GM12878 (cell line): Measurements from ENCODE around the gene FAM118B. TPM values are rescaled to one million over a fixed set of nuclear protein-coding genes. Genes with fewer than 3 reads are reported as not detected.

Experiments
- ATAC-seq: fragments of 200-7000 bp; cut with Tn5 transposase; 3 replicates; pipeline ENCODE4 v1.9.1; 2020; ENCODE audit warnings: mild to moderate bottlenecking, moderate library complexity
- BruUV-seq: library from RNA; stranded (reverse); fragments of 400-500 nt; replicated peaks from 2 replicates; lab custom pipeline; 2021; lab: Mats Ljungman, UMichigan
- CTCF ChIA-PET: fragments of 300-600 bp; sonication (Branson Sonifier 250); formaldehyde crosslinking; extraction: SDS; loops from one replicate; lab custom pipeline; 2021; ENCODE audit warnings: inconsistent platforms; lab: Yijun Ruan, JAX
- POLR2A ChIA-PET: fragments of 350-600 bp; formaldehyde crosslinking; extraction: SDS; loops from one replicate; lab custom pipeline; 2021; ENCODE audit warnings: inconsistent platforms; lab: Charles Lee
- RAD21 ChIA-PET: fragments of 300-600 bp; sonication (Branson Sonifier 250); formaldehyde crosslinking; loops from one replicate; lab custom pipeline; 2023; ENCODE audit warnings: antibody characterized with exemption; ENCODE audit not compliant: unreplicated experiment; lab: Charles Lee
- SMC1A ChIA-PET: fragments of 300-600 bp; sonication (Branson Sonifier 250); formaldehyde crosslinking; loops from one replicate; lab custom pipeline; 2023; ENCODE audit not compliant: unreplicated experiment, uncharacterized antibody; lab: Charles Lee
- DNase-seq: peaks from one replicate; pipeline ENCODE4 v3.0.0-alpha.2; 2011; ENCODE audit warnings: low read depth, low spot score
- FAIRE-seq: peaks from 3 replicates; lab custom pipeline; 2011; peaks lifted over from hg19 to GRCh38; lab: Jason Lieb, UNC
- H2AFZ ChIP-seq: 2 replicates; pipeline ENCODE4 v1.6.0; 2011; ENCODE audit warnings: low read depth, low read length, control low read depth; ENCODE audit not compliant: control insufficient read depth
- H3K27ac ChIP-seq: 2 replicates; pipeline ENCODE4 v1.5.1; 2011; ENCODE audit warnings: control low read depth; ENCODE audit not compliant: control insufficient read depth, insufficient read depth
- H3K27me3 ChIP-seq, 2 experiments: replicated peaks in 1 of 2; 2 replicates each; pipeline versions ENCODE4 v1.6.0 to v1.6.1; 2011; ENCODE audit warnings: low read length in 1 of 2; ENCODE audit not compliant: control insufficient read depth in 2 of 2, insufficient read depth in 2 of 2
- H3K36me3 ChIP-seq, 2 experiments: 2 replicates each; pipeline ENCODE4 v1.5.1; 2011; ENCODE audit warnings: low read length in 1 of 2; ENCODE audit not compliant: control insufficient read depth in 2 of 2, insufficient read depth in 2 of 2
- H3K4me1 ChIP-seq: 2 replicates; pipeline ENCODE4 v1.6.1; 2011; ENCODE audit warnings: mild to moderate bottlenecking, low read length, moderate library complexity, mixed read lengths; ENCODE audit not compliant: control insufficient read depth, insufficient read depth
- H3K4me2 ChIP-seq: 2 replicates; pipeline ENCODE4 v1.6.0; 2011; ENCODE audit warnings: control low read depth; ENCODE audit not compliant: control insufficient read depth, insufficient read depth
- H3K4me3 ChIP-seq: fragments of 200-600 bp; sonication (generic); 2 replicates; pipeline ENCODE4 v1.5.1; 2016
- H3K79me2 ChIP-seq: 2 replicates; pipeline ENCODE4 v1.6.0; 2011; ENCODE audit warnings: low read length; ENCODE audit not compliant: control insufficient read depth, insufficient read depth
- H3K9ac ChIP-seq: 2 replicates; pipeline ENCODE4 v1.8.0; 2011; ENCODE audit warnings: low read length, control low read depth, mixed read lengths; ENCODE audit not compliant: control insufficient read depth, insufficient read depth
- H3K9me3 ChIP-seq: replicated peaks from 3 replicates; pipeline ENCODE4 v1.5.1; 2011; ENCODE audit warnings: mild to moderate bottlenecking, low read length; ENCODE audit not compliant: control insufficient read depth, insufficient read depth
- H4K20me1 ChIP-seq: 2 replicates; pipeline ENCODE4 v1.6.0; 2011; ENCODE audit not compliant: control insufficient read depth, insufficient read depth
- HDGF ChIP-seq: fragments of 450-650 bp; IDR thresholded peaks from 2 replicates; pipeline ENCODE4 v1.6.1; 2016; ENCODE audit warnings: antibody characterized with exemption
- HSF1 ChIP-seq: fragments of 150-350 bp; IDR thresholded peaks from 2 replicates; pipeline ENCODE4 v1.6.1; 2014; ENCODE audit warnings: mild to moderate bottlenecking, low read depth, low read length
- IKZF1 ChIP-seq: fragments of 450-650 bp; conservative IDR thresholded peaks from 2 replicates; pipeline ENCODE4 v1.6.1; 2017; ENCODE audit warnings: antibody characterized with exemption, mild to moderate bottlenecking
- MAX ChIP-seq: IDR thresholded peaks from 2 replicates; pipeline ENCODE4 v1.6.1; 2012; ENCODE audit warnings: low read depth, low read length, improper control_type of control experiment
- NR2F1 ChIP-seq: fragments of 450-650 bp; conservative IDR thresholded peaks from 2 replicates; pipeline ENCODE4 v1.6.1; 2017; ENCODE audit warnings: mild to moderate bottlenecking
- RELA ChIP-seq: fragments of 450-650 bp; IDR thresholded peaks from 2 replicates; pipeline ENCODE4 v1.8.0; 2014; ENCODE audit warnings: borderline replicate concordance; ENCODE audit not compliant: partially characterized antibody
- RFX5 ChIP-seq: IDR thresholded peaks from 2 replicates; pipeline ENCODE4 v1.6.1; 2011; ENCODE audit warnings: low read depth, low read length, improper control_type of control experiment
- SIN3A ChIP-seq: IDR thresholded peaks from 2 replicates; pipeline ENCODE4 v1.6.1; 2012; ENCODE audit warnings: low read depth, low read length, improper control_type of control experiment
- ZBTB4 ChIP-seq: fragments of 450-650 bp; formaldehyde crosslinking; IDR thresholded peaks from 2 replicates; pipeline ENCODE4 v1.4.0; 2022; ENCODE audit warnings: mild to moderate bottlenecking, moderate library complexity
- ZNF217 ChIP-seq: fragments of 450-650 bp; IDR thresholded peaks from 2 replicates; pipeline ENCODE4 v1.6.1; 2017; ENCODE audit warnings: antibody characterized with exemption, mild to moderate bottlenecking
- WGBS: methylation state at CpG from one replicate; pipeline ENCODE4 v1.1.6; 2016; ENCODE audit warnings: low lambda C conversion rate; ENCODE audit not compliant: insufficient replicate concordance, insufficient coverage; ENCODE audit errors: missing lambda C conversion rate; 5-methylcytosine and 5-hydroxymethylcytosine counted together
- in situ Hi-C: fragments of 300-500 bp; cut with MboI; formaldehyde crosslinking; loops from 9 replicates; pipeline ENCODE4 v1.14.3; 2018; ENCODE audit warnings: mixed read lengths
- intact Hi-C: fragments of 100-400 bp; cut with micrococcal nuclease; formaldehyde crosslinking; loops from one replicate; pipeline ENCODE4 v1.14.2; 2022; ENCODE audit not compliant: unreplicated experiment
- polyA plus RNA-seq, 11 experiments: library from polyadenylated mRNA; depleted of rRNA in 4 of 11; unstranded in 6 of 11; stranded (reverse) in 5 of 11; fragments of >200 nt; fragmentation: Nextera tagmentation in 4 of 11; fragmentation: Illumina TruSeq in 1 of 11; extraction: Ambion mirVana in 4 of 11; extraction: Trizol in 1 of 11; gene quantifications; 1 replicate in 1 of 11; 2 replicates in 10 of 11; pipeline versions ENCODE4 v1.2.1 to v1.2.3, GENCODE V29; 2011 to 2016; ENCODE audit warnings: inconsistent platforms in 2 of 11, missing spikeins in 2 of 11, low read depth in 1 of 11
- total RNA-seq, 4 experiments: library from RNA; depleted of rRNA in 3 of 4; stranded (reverse); fragments of >200 nt in 3 of 4; fragmentation: Illumina TruSeq in 1 of 4; extraction: Trizol in 1 of 4; gene quantifications; 2 replicates each; pipeline versions ENCODE4 v1.2.1 to v1.2.3, GENCODE V29; 2013 to 2021

The FAM118B gene
- total and polyA plus RNA-seq, 10 of the 15 experiments (the other 5 are each of a cell fraction or from before 2014, with no cell fraction given), result 12.8 to 29.7 (median 16.5) TPM

GRCh38 chr11:126279191-126279590 is 67.6 kb downstream of the FAM118B start (continued):
- no peak for TF ChIP-seq HSF1
- no peak for TF ChIP-seq ZNF217
- TF ChIP-seq MAX, result no peak

- H3K9ac ChIP-seq, result no peak overlapping the region
- no peak overlapping the region for H3K27ac ChIP-seq
- H3K36me3 ChIP-seq, result peaks cover 3 to 10% of the 10 kb centered on the region in 2 experiments
- in situ Hi-C loops, result no loop called here
- ATAC-seq (no peak), DNase-seq (no peak), FAIRE-seq (no peak)
- peaks cover 21% of the 10 kb centered on the region for H3K4me1 ChIP-seq
- H4K20me1 ChIP-seq, result no peaks in the 10 kb centered on the region
- WGBS, result 34% methylated on average over 5 of the region's 5 CpGs
- POLR2A ChIA-PET, result interaction anchor here (0.9 to 1.9 kb wide), 3 partner anchors 11 to 23 kb away, joined by 3 to 10 read pairs (median 3); partner anchors contain the start of genes DCPS, FOXRED1 and SRPRA
- SMC1A ChIA-PET, result interaction anchor here (1.8 kb wide), 1 partner anchor 8 kb away, joined by 6 read pairs; no protein-coding TSS in a partner anchor
- no peak overlapping the region for H2AFZ ChIP-seq
- no peaks in the 10 kb centered on the region for H3K27me3 ChIP-seq
- peaks cover 6% of the 10 kb centered on the region for H3K79me2 ChIP-seq
- RAD21 ChIA-PET, result interaction anchor here (0.7 kb wide), 1 partner anchor 28 kb away, joined by 3 read pairs; no protein-coding TSS in a partner anchor
- CTCF ChIA-PET, result interaction anchor here (1.8 kb wide), 1 partner anchor 30 kb away, joined by 5 read pairs; no protein-coding TSS in a partner anchor
- no TSS peak for BruUV-seq
- no peak overlapping the region for H3K4me2 ChIP-seq
- no peaks in the 10 kb centered on the region for H3K9me3 ChIP-seq
- TF ChIP-seq RELA (no peak), RFX5 (no peak), NR2F1 (no peak), SIN3A (no peak), ZBTB4 (CRISPR knock-in tag) (no peak), IKZF1 (no peak), HDGF (no peak)
- no peak overlapping the region for H3K4me3 ChIP-seq
- intact Hi-C loops, result no loop called here
Measured at GRCh38 chr11:126280595-126280994, 69.0 kb downstream of the FAM118B start.
